ENCODE measurements around the gene LINC00305.

LINC00305 gene

DNA sequence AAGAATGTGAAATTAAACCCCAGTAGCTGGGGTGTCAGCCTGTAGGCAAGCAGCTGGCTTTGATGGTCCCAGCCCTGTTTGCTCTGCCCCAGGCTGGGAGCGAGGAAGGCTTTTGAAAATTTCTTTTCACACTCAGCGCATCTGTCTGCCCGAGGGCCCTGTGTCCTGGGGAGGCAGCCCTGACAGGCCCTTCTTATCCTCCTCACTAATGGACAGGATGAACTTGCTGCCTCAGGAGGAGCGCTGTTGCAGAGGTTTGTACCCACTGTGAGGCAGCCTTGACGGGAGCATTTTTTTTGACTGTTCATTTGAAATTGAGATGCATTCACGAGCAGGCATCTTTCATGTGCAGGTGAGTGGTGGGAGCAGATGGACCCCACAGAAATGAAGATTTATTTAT, 116.6 kb downstream of the LINC00305 start:
- no peak for TF ChIP-seq POLR2A (IDR thresholded peaks at IDR 0.05; ENCODE audit: extremely low read depth, insufficient read length)
- TF ChIP-seq, protein P1, sequence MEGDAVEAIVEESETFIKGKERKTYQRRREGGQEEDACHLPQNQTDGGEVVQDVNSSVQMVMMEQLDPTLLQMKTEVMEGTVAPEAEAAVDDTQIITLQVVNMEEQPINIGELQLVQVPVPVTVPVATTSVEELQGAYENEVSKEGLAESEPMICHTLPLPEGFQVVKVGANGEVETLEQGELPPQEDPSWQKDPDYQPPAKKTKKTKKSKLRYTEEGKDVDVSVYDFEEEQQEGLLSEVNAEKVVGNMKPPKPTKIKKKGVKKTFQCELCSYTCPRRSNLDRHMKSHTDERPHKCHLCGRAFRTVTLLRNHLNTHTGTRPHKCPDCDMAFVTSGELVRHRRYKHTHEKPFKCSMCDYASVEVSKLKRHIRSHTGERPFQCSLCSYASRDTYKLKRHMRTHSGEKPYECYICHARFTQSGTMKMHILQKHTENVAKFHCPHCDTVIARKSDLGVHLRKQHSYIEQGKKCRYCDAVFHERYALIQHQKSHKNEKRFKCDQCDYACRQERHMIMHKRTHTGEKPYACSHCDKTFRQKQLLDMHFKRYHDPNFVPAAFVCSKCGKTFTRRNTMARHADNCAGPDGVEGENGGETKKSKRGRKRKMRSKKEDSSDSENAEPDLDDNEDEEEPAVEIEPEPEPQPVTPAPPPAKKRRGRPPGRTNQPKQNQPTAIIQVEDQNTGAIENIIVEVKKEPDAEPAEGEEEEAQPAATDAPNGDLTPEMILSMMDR (IDR thresholded peaks at IDR 0.05; ENCODE audit: low read depth, low read length) = no peak
- TF ChIP-seq, protein P2, sequence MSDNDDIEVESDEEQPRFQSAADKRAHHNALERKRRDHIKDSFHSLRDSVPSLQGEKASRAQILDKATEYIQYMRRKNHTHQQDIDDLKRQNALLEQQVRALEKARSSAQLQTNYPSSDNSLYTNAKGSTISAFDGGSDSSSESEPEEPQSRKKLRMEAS (IDR thresholded peaks at IDR 0.05; ENCODE audit: low read depth, low read length) = no peak
- TF ChIP-seq MYC (IDR thresholded peaks at IDR 0.05; ENCODE audit: low read depth, low read length) = no peak
- DNase-seq (ENCODE audit: low read depth) = no peak
- H3K4me3 ChIP-seq (ENCODE audit: low read depth, low read length) = no peak overlapping the region

DNA sequence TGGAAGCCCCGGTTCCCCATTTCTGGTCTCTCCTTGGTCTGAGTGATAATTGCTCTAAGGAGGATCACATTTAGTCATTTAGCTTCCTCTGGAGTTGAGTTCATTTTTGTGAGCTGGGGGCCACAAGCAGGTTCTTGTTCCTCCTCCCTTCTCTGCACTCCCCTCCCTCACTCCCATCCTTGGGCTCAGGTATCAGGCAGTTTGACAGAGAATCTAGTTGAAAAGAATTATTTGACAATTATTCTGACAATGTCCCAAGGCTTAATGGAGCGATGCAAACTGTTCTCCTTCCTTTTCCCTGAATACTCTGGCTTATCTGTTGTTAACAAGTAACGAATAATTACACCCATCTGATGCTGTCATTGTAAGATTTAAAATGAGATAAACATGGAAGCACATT, 117.5 kb downstream of the LINC00305 start:
- TF ChIP-seq, protein P1 (IDR thresholded peaks at IDR 0.05; ENCODE audit: low read depth, low read length) = no peak
- TF ChIP-seq, protein P2 (IDR thresholded peaks at IDR 0.05; ENCODE audit: low read depth, low read length) = no peak
- TF ChIP-seq MYC (IDR thresholded peaks at IDR 0.05; ENCODE audit: low read depth, low read length) (no peak), POLR2A (IDR thresholded peaks at IDR 0.05; ENCODE audit: extremely low read depth, insufficient read length) (no peak)
- no peak overlapping the region for H3K4me3 ChIP-seq (ENCODE audit: low read depth, low read length)
- no peak for DNase-seq (ENCODE audit: low read depth)

Data from NB4 (cell line).